Sigmoid colon (tissue), 7 donors: ENCODE measurements around the gene ADCK2. TPM values are rescaled to one million over a fixed set of nuclear protein-coding genes. Genes with fewer than 3 reads are reported as not detected.
"Not testable (repeated sequence)": the region's sequence is repeated elsewhere in the genome, so short reads cannot be mapped to it uniquely, and the experiment has no call there.

ENCODE experiments used
- DNase-seq: peaks from one replicate; pipeline ENCODE4 v3.0.0-alpha.2; 2019
- H3K27ac ChIP-seq, 4 donors: fragments of 200-600 bp; sonication (generic); one replicate each; pipeline ENCODE4 v1.5.1; 2016 to 2019; ENCODE audit warnings: mild to moderate bottlenecking in 1 of 4
- H3K27me3 ChIP-seq, 3 donors: fragments of 200-600 bp; sonication (generic); one replicate each; pipeline ENCODE4 v1.5.1; 2019; ENCODE audit warnings: mild to moderate bottlenecking in 1 of 3
- H3K36me3 ChIP-seq, 4 donors: fragments of 200-600 bp; sonication (generic); one replicate each; pipeline ENCODE4 v1.5.1; 2016 to 2019
- H3K4me1 ChIP-seq, 4 donors: fragments of 200-600 bp; sonication (generic); one replicate each; pipeline ENCODE4 v1.5.1; 2017 to 2019
- H3K4me3 ChIP-seq, 4 donors: fragments of 200-600 bp; sonication (generic); one replicate each; pipeline ENCODE4 v1.5.1; 2017 to 2019; ENCODE audit warnings: mild to moderate bottlenecking in 2 of 4, moderate library complexity in 1 of 4
- H3K9me3 ChIP-seq, 4 donors: fragments of 200-600 bp in 3 of 4; sonication (generic) in 3 of 4; one replicate each; pipeline versions ENCODE4 v1.5.1 to v1.6.1; 2013 to 2019
- CTCF ChIP-seq, 4 experiments: fragments of 450-650 bp in 3 of 4; fragments of 200-600 bp in 1 of 4; IDR thresholded peaks; one replicate each; pipeline ENCODE4 v1.5.1; 2016 to 2019; ENCODE audit warnings: antibody characterized with exemption in 4 of 4, mild to moderate bottlenecking in 3 of 4, moderate library complexity in 2 of 4
- EP300 ChIP-seq, 4 donors: sonication (generic); formaldehyde crosslinking; IDR thresholded peaks; one replicate each; pipeline ENCODE4 v1.6.1; 2017; ENCODE audit warnings: antibody characterized with exemption in 4 of 4
- POLR2A ChIP-seq, 2 donors: fragments of 450-650 bp; IDR thresholded peaks; one replicate each; pipeline ENCODE4 v1.6.1; 2016; ENCODE audit warnings: antibody characterized with exemption in 2 of 2, mild to moderate bottlenecking in 2 of 2, moderate library complexity in 2 of 2
- POLR2AphosphoS5 ChIP-seq, 4 donors: sonication (generic); formaldehyde crosslinking; IDR thresholded peaks; one replicate each; pipeline ENCODE4 v1.6.1; 2017; ENCODE audit warnings: antibody characterized with exemption in 4 of 4
- WGBS, 2 donors: extraction: QIAGEN DNeasy Blood & Tissue Kit; methylation state at CpG; one replicate each; pipeline ENCODE4 v1.1.7; 2013; 5-methylcytosine and 5-hydroxymethylcytosine counted together
- intact Hi-C: fragments of 100-400 bp; cut with DNase I; formaldehyde crosslinking; loops from one replicate; pipeline ENCODE4 v1.15.1; 2023
- polyA plus RNA-seq, 3 donors: library from polyadenylated mRNA; stranded (reverse); fragments of 200-250 nt; gene quantifications; one replicate each; pipeline ENCODE4 v1.2.3, GENCODE V29; 2013
- total RNA-seq, 4 donors: library from RNA; depleted of rRNA; stranded (reverse); fragments of >200 nt; gene quantifications; one replicate each; pipeline ENCODE4 v1.1.0, GENCODE V29; 2016
- donor health status: healthy with polysubstance abuse.
- donor health status: Bipolar disorder and iron deficiency.
- donor health status: healthy.

Gene ADCK2
- total and polyA plus RNA-seq, 7 donors: 14.8 to 24.0 (median 20.5) TPM

GRCh38 chr7:140641524-140642195 is 31.1 kb upstream of the ADCK2 start:
- H3K9me3 ChIP-seq: no peaks in the 10 kb centered on the region
- TF ChIP-seq POLR2AphosphoS5 (IDR thresholded peaks at IDR 0.05) (no peak), CTCF (IDR thresholded peaks at IDR 0.05) (no peak), EP300 (IDR thresholded peaks at IDR 0.05) (no peak), POLR2A (IDR thresholded peaks at IDR 0.05) (no peak)
- peak; percentile 73 for DNase-seq
- intact Hi-C loops: no loop called here
- H3K36me3 ChIP-seq: no peaks in the 10 kb centered on the region
- H3K27ac ChIP-seq: peak overlapping the region; percentile 79 to 94 (median 83)
- 56 to 77% methylated on average over 15 of the region's 15 CpGs for WGBS, 2 donors
- H3K27me3 ChIP-seq: peaks cover 0 to 34% (median 21%) of the 10 kb centered on the region in 3 donors
- peaks cover 0 to 43% (median 31%) of the 10 kb centered on the region in 4 donors for H3K4me1 ChIP-seq
- peak overlapping the region; percentile 32 to 70 (median 56) for H3K4me3 ChIP-seq

- no peak for TF ChIP-seq POLR2AphosphoS5 (IDR thresholded peaks at IDR 0.05)
- H3K4me3 ChIP-seq: no peak overlapping the region
- 91 to 92% methylated on average over 5 of the region's 5 CpGs for WGBS, 2 donors
- peaks cover 0 to 32% (median 21%) of the 10 kb centered on the region in 3 donors for H3K27me3 ChIP-seq
- no peaks in the 10 kb centered on the region for H3K36me3 ChIP-seq
- peak overlapping the region in 1 of 4 donors; percentile 94 for H3K27ac ChIP-seq
- peaks cover 0 to 32% (median 25%) of the 10 kb centered on the region in 4 donors for H3K4me1 ChIP-seq
- peak; percentile 40 for DNase-seq
- intact Hi-C loops: no loop called here
- no peaks in the 10 kb centered on the region for H3K9me3 ChIP-seq
Observed at GRCh38 chr7:140643416-140643815, 29.3 kb upstream of the ADCK2 start.

- H3K4me3 ChIP-seq, H3K9me3 ChIP-seq, H3K27ac ChIP-seq, H3K36me3 ChIP-seq, intact Hi-C loops: not testable (repeated sequence)
- Histone ChIP-seq H3K27me3 (peaks cover 0 to 20% (median 8%) of the 10 kb centered on the region in 3 donors), H3K4me1 (peaks cover 0 to 20% (median 17%) of the 10 kb centered on the region in 4 donors)
- peak; percentile 15 for DNase-seq
- WGBS, 2 donors: 91 to 92% methylated on average over 13 of the region's 13 CpGs
Observed at GRCh38 chr7:140644761-140645160, 28.0 kb upstream of the ADCK2 start.

- intact Hi-C loops: no loop called here
- Histone ChIP-seq H3K27ac (no peak overlapping the region), H3K9me3 (no peaks in the 10 kb centered on the region), H3K4me3 (no peak overlapping the region), H3K27me3 (peaks cover 0 to 15% (median 5%) of the 10 kb centered on the region in 3 donors), H3K4me1 (peaks cover 0 to 14% (median 12%) of the 10 kb centered on the region in 4 donors), H3K36me3 (no peaks in the 10 kb centered on the region)
- 73 to 84% methylated on average over 8 of the region's 8 CpGs for WGBS, 2 donors
- TF ChIP-seq CTCF (IDR thresholded peaks at IDR 0.05): no peak
- no peak for TF ChIP-seq POLR2AphosphoS5 (IDR thresholded peaks at IDR 0.05)
- no peak for TF ChIP-seq POLR2A (IDR thresholded peaks at IDR 0.05)
- TF ChIP-seq EP300 (IDR thresholded peaks at IDR 0.05): no peak
- DNase-seq: peak; percentile 50
Observed at GRCh38 chr7:140645166-140645900, 27.4 kb upstream of the ADCK2 start.

- whole genome bisulfite sequencing, 2 donors: 29% methylated on average over 8 of the region's 8 CpGs
- peak; percentile 58 for DNase-seq
- no peak overlapping the region for H3K4me3 ChIP-seq
- H3K27me3 ChIP-seq: no peaks in the 10 kb centered on the region
- no peak for TF ChIP-seq POLR2A (IDR thresholded peaks at IDR 0.05)
- no peak for TF ChIP-seq EP300 (IDR thresholded peaks at IDR 0.05)
- TF ChIP-seq POLR2AphosphoS5 (IDR thresholded peaks at IDR 0.05): no peak
- TF ChIP-seq CTCF (IDR thresholded peaks at IDR 0.05): peak in 2 of 4 experiments; percentile 14 to 32
- intact Hi-C loops: no loop called here
- no peaks in the 10 kb centered on the region for H3K9me3 ChIP-seq
- H3K4me1 ChIP-seq: no peaks in the 10 kb centered on the region
- no peaks in the 10 kb centered on the region for H3K36me3 ChIP-seq
- peak overlapping the region in 1 of 4 donors; percentile 54 for H3K27ac ChIP-seq
Observed at GRCh38 chr7:140646931-140647647, 25.7 kb upstream of the ADCK2 start.
